Left hindlimb (tissue), 1 donor: ENCODE measurements around the gene HAO1.
A peak's percentile ranks its signal among the peaks of the same experiment; 100 is the strongest.

Source experiments
- DNase-seq: peaks from one replicate; pipeline ENCODE4 v3.0.0-alpha.2; 2018

HAO1 gene

GRCh38 chr20:7926323-7926722 lies 13.9 kb downstream of the HAO1 start:
- DNase-seq, result no peak

- no peak for DNase-seq
Observed at GRCh38 chr20:7924692-7925091, 15.6 kb downstream of the HAO1 start.

GRCh38 chr20:7916648-7917047 lies 23.6 kb downstream of the HAO1 start:
- no peak for DNase-seq

GRCh38 chr20:7912551-7912950 lies 27.7 kb downstream of the HAO1 start:
- no peak for DNase-seq

GRCh38 chr20:7911586-7912330 lies 28.5 kb downstream of the HAO1 start:
- no peak for DNase-seq

- DNase-seq, result no peak
Observed at GRCh38 chr20:7908905-7909304, 31.4 kb downstream of the HAO1 start.

- no peak for DNase-seq
Observed at GRCh38 chr20:7903429-7903828, 36.8 kb downstream of the HAO1 start.

- DNase-seq, result no peak
Observed at GRCh38 chr20:7902879-7903278, 37.4 kb downstream of the HAO1 start.

- DNase-seq, result no peak
Observed at GRCh38 chr20:7897781-7898364, 42.4 kb downstream of the HAO1 start.

GRCh38 chr20:7893014-7893730 lies 47.1 kb downstream of the HAO1 start:
- DNase-seq, result no peak

GRCh38 chr20:7891705-7892104 lies 48.6 kb downstream of the HAO1 start:
- DNase-seq, result no peak

GRCh38 chr20:7889736-7890135 lies 50.5 kb downstream of the HAO1 start:
- DNase-seq, result no peak

- DNase-seq, result no peak
Observed at GRCh38 chr20:7883741-7884140, 56.5 kb downstream of the HAO1 start.

GRCh38 chr20:7883309-7883708 lies 56.9 kb downstream of the HAO1 start:
- DNase-seq, result no peak

- no peak for DNase-seq
Observed at GRCh38 chr20:7882076-7882475, 58.2 kb downstream of the HAO1 start.

- no peak for DNase-seq
Observed at GRCh38 chr20:7881551-7881950, 58.7 kb downstream of the HAO1 start.

GRCh38 chr20:7879883-7880282 lies 60.4 kb downstream of the HAO1 start:
- no peak for DNase-seq

GRCh38 chr20:7868108-7868507 lies 72.2 kb downstream of the HAO1 start:
- no peak for DNase-seq

- DNase-seq, result peak; percentile 68
Observed at GRCh38 chr20:7866285-7866684, 74.0 kb downstream of the HAO1 start.

GRCh38 chr20:7859356-7859802 lies 80.9 kb downstream of the HAO1 start:
- DNase-seq, result no peak

- no peak for DNase-seq
Observed at GRCh38 chr20:7858734-7859250, 81.5 kb downstream of the HAO1 start.

- DNase-seq, result no peak
Observed at GRCh38 chr20:7856756-7857155, 83.5 kb downstream of the HAO1 start.

GRCh38 chr20:7855545-7855944 lies 84.7 kb downstream of the HAO1 start:
- no peak for DNase-seq

GRCh38 chr20:7853493-7853892 lies 86.8 kb downstream of the HAO1 start:
- DNase-seq, result no peak
